Measurements from ENCODE around the gene ABCC5.

Gene ABCC5

DNA sequence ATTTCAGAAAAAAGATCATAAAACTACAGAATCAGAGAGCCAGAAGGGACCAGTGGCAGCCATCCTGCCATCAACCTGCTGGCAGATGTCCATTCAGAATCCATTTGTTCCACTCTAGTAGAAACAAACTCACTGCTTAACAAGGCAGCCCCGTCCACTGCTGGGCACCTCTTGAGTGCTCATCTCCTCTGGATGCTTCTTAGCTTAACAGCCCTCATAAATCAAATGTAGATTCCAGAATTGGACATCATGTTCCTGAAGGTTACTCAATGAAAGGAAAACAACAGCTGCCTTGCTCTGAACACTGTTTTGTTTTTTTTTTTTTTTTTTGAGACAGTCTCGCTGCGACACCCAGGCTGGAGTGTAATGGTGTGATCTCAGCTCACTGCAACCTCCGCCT, 37.3 kb downstream of the ABCC5 start:
- Histone ChIP-seq H3K27ac (ENCODE audit: insufficient read depth, low read depth, low read length, poor library complexity, severe bottlenecking) (no peak overlapping the region), H3K4me3 (ENCODE audit: insufficient read depth, low read depth, low read length) (no peak overlapping the region), H3K4me1 (ENCODE audit: control insufficient read depth, insufficient read depth, low read length) (no peaks in the 10 kb centered on the region), H3K27me3 (ENCODE audit: control insufficient read depth, insufficient read depth, low read length, poor library complexity, severe bottlenecking) (no peaks in the 10 kb centered on the region), H3K9me3 (ENCODE audit: control insufficient read depth, low read length) (no peaks in the 10 kb centered on the region), H3K36me3 (ENCODE audit: control insufficient read depth, insufficient read depth, low read length) (peaks cover 4% of the 10 kb centered on the region)
- WGBS, 2 experiments: 89 to 95% methylated on average over 4 of the region's 4 CpGs

DNA sequence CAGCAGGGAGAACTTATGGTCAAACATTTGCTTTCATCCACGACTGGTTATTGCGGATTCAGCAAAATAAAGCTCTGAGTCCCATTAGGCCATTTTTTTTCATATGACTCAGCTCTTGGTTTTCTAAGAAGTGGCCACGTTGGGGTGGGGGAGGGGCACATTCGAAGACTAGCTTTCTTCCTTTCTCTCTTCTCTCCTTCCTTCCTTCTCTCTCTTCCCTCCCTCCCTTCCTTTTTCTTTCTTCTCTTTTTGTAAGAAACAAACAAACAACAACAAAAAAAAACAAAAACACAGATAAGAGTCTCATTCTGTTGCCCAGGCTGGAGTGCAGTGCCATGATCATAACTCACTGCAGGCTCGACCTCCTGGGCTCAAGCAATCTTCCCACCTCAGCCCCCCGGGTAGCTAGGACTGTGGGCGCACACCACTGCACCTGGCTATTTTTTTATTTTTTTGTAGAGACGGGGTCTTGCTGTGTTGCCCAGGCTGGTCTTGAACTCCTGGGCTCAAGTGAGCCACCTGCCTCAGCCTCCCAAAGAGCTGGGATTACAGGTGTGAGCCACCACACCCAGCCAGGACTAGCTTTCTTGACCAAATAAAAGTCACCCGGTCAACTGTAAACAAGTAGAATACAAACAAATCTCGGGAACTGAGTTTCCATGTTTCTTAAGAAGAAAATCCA, 41.6 kb downstream of the ABCC5 start:
- 85 to 91% methylated on average over 10 of the region's 10 CpGs for WGBS, 2 experiments
- Histone ChIP-seq H3K9me3 (ENCODE audit: control insufficient read depth, low read length) (no peaks in the 10 kb centered on the region), H3K27ac (ENCODE audit: insufficient read depth, low read depth, low read length, poor library complexity, severe bottlenecking) (no peak overlapping the region), H3K4me1 (ENCODE audit: control insufficient read depth, insufficient read depth, low read length) (no peaks in the 10 kb centered on the region), H3K36me3 (ENCODE audit: control insufficient read depth, insufficient read depth, low read length) (peaks cover 4% of the 10 kb centered on the region), H3K4me3 (ENCODE audit: insufficient read depth, low read depth, low read length) (no peak overlapping the region), H3K27me3 (ENCODE audit: control insufficient read depth, insufficient read depth, low read length, poor library complexity, severe bottlenecking) (no peaks in the 10 kb centered on the region)

GRCh38 chr3:183968666-183969245, 48.9 kb downstream of the ABCC5 start:
- Histone ChIP-seq H3K4me1 (ENCODE audit: control insufficient read depth, insufficient read depth, low read length) (no peaks in the 10 kb centered on the region), H3K27ac (ENCODE audit: insufficient read depth, low read depth, low read length, poor library complexity, severe bottlenecking) (no peak overlapping the region), H3K36me3 (ENCODE audit: control insufficient read depth, insufficient read depth, low read length) (peaks cover 14% of the 10 kb centered on the region), H3K27me3 (ENCODE audit: control insufficient read depth, insufficient read depth, low read length, poor library complexity, severe bottlenecking) (no peaks in the 10 kb centered on the region), H3K4me3 (ENCODE audit: insufficient read depth, low read depth, low read length) (no peak overlapping the region), H3K9me3 (ENCODE audit: control insufficient read depth, low read length) (no peaks in the 10 kb centered on the region)
- 89 to 94% methylated on average over 4 of the region's 4 CpGs for WGBS, 2 experiments

DNA sequence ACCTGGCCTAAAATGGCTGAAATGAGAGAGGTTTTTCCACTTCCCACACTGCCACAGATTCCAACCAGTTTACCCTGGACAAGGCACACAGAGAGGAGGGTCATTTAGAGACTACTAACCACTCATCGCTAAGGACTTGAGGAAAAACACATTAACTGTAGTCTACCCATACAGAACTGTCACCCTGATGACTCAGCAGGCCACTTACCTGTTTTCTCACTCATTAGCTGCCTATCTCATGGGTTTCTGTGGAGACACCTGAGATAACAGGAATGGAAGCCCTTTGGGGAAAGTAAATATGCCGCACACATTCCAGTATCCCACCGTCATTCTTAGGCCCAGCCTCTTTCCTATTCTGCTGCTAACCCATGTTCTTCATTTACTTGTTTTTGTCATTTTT, 50.0 kb downstream of the ABCC5 start:
- no peak overlapping the region for H3K4me3 ChIP-seq (ENCODE audit: insufficient read depth, low read depth, low read length)
- H3K27ac ChIP-seq (ENCODE audit: insufficient read depth, low read depth, low read length, poor library complexity, severe bottlenecking): no peak overlapping the region
- peaks cover 14% of the 10 kb centered on the region for H3K36me3 ChIP-seq (ENCODE audit: control insufficient read depth, insufficient read depth, low read length)
- no peaks in the 10 kb centered on the region for H3K27me3 ChIP-seq (ENCODE audit: control insufficient read depth, insufficient read depth, low read length, poor library complexity, severe bottlenecking)
- H3K9me3 ChIP-seq (ENCODE audit: control insufficient read depth, low read length): no peaks in the 10 kb centered on the region
- no peaks in the 10 kb centered on the region for H3K4me1 ChIP-seq (ENCODE audit: control insufficient read depth, insufficient read depth, low read length)
- 86 to 93% methylated on average over 3 of the region's 3 CpGs for whole genome bisulfite sequencing, 2 experiments

GRCh38 chr3:183966361-183966791, 51.3 kb downstream of the ABCC5 start:
- H3K9me3 ChIP-seq (ENCODE audit: control insufficient read depth, low read length): no peaks in the 10 kb centered on the region
- H3K36me3 ChIP-seq (ENCODE audit: control insufficient read depth, insufficient read depth, low read length): peaks cover 12% of the 10 kb centered on the region
- no peak overlapping the region for H3K4me3 ChIP-seq (ENCODE audit: insufficient read depth, low read depth, low read length)
- WGBS, 2 experiments: 91 to 96% methylated on average over 4 of the region's 4 CpGs
- H3K27ac ChIP-seq (ENCODE audit: insufficient read depth, low read depth, low read length, poor library complexity, severe bottlenecking): no peak overlapping the region
- no peaks in the 10 kb centered on the region for H3K4me1 ChIP-seq (ENCODE audit: control insufficient read depth, insufficient read depth, low read length)
- no peaks in the 10 kb centered on the region for H3K27me3 ChIP-seq (ENCODE audit: control insufficient read depth, insufficient read depth, low read length, poor library complexity, severe bottlenecking)

- H3K27me3 ChIP-seq (ENCODE audit: control insufficient read depth, insufficient read depth, low read length, poor library complexity, severe bottlenecking): no peaks in the 10 kb centered on the region
- H3K4me1 ChIP-seq (ENCODE audit: control insufficient read depth, insufficient read depth, low read length): no peaks in the 10 kb centered on the region
- no peak overlapping the region for H3K4me3 ChIP-seq (ENCODE audit: insufficient read depth, low read depth, low read length)
- H3K27ac ChIP-seq (ENCODE audit: insufficient read depth, low read depth, low read length, poor library complexity, severe bottlenecking): no peak overlapping the region
- H3K9me3 ChIP-seq (ENCODE audit: control insufficient read depth, low read length): no peaks in the 10 kb centered on the region
- 89 to 96% methylated on average over 3 of the region's 3 CpGs for WGBS, 2 experiments
- H3K36me3 ChIP-seq (ENCODE audit: control insufficient read depth, insufficient read depth, low read length): peaks cover 5% of the 10 kb centered on the region
Observed at GRCh38 chr3:183962807-183963206, 54.9 kb downstream of the ABCC5 start.

DNA sequence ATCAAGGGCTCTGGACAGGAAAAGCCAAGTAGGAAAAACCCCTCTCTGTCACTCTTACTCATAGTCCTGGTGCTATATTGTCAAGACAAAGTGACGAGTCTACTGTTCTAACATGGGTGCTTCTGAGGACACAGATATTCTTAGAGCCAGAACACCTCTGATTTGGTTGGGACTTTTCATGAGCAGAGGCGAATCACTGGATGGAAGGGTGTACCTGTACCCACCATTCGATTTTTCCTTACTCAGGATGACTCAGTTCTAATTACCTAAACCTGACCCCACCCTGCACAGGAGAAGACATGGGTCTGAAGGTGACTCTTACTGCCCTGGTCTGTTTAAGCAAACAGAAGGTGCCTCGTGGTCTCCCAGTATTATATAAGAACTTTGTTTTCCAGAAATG, 58.5 kb downstream of the ABCC5 start:
- H3K4me1 ChIP-seq (ENCODE audit: control insufficient read depth, insufficient read depth, low read length): no peaks in the 10 kb centered on the region
- H3K36me3 ChIP-seq (ENCODE audit: control insufficient read depth, insufficient read depth, low read length): no peaks in the 10 kb centered on the region
- WGBS, 2 experiments: 94 to 95% methylated on average over 4 of the region's 4 CpGs
- no peak overlapping the region for H3K4me3 ChIP-seq (ENCODE audit: insufficient read depth, low read depth, low read length)
- H3K27ac ChIP-seq (ENCODE audit: insufficient read depth, low read depth, low read length, poor library complexity, severe bottlenecking): no peak overlapping the region
- no peaks in the 10 kb centered on the region for H3K27me3 ChIP-seq (ENCODE audit: control insufficient read depth, insufficient read depth, low read length, poor library complexity, severe bottlenecking)
- H3K9me3 ChIP-seq (ENCODE audit: control insufficient read depth, low read length): no peaks in the 10 kb centered on the region

GRCh38 chr3:183958775-183959174, 58.9 kb downstream of the ABCC5 start:
- Histone ChIP-seq H3K4me3 (ENCODE audit: insufficient read depth, low read depth, low read length) (no peak overlapping the region), H3K27ac (ENCODE audit: insufficient read depth, low read depth, low read length, poor library complexity, severe bottlenecking) (no peak overlapping the region), H3K4me1 (ENCODE audit: control insufficient read depth, insufficient read depth, low read length) (no peaks in the 10 kb centered on the region), H3K9me3 (ENCODE audit: control insufficient read depth, low read length) (no peaks in the 10 kb centered on the region), H3K27me3 (ENCODE audit: control insufficient read depth, insufficient read depth, low read length, poor library complexity, severe bottlenecking) (no peaks in the 10 kb centered on the region), H3K36me3 (ENCODE audit: control insufficient read depth, insufficient read depth, low read length) (no peaks in the 10 kb centered on the region)
- WGBS, 2 experiments: 89 to 91% methylated on average over 4 of the region's 4 CpGs

GRCh38 chr3:183958226-183958625, 59.5 kb downstream of the ABCC5 start:
- Histone ChIP-seq H3K27ac (ENCODE audit: insufficient read depth, low read depth, low read length, poor library complexity, severe bottlenecking) (no peak overlapping the region), H3K4me3 (ENCODE audit: insufficient read depth, low read depth, low read length) (no peak overlapping the region), H3K4me1 (ENCODE audit: control insufficient read depth, insufficient read depth, low read length) (no peaks in the 10 kb centered on the region), H3K27me3 (ENCODE audit: control insufficient read depth, insufficient read depth, low read length, poor library complexity, severe bottlenecking) (no peaks in the 10 kb centered on the region), H3K36me3 (ENCODE audit: control insufficient read depth, insufficient read depth, low read length) (no peaks in the 10 kb centered on the region), H3K9me3 (ENCODE audit: control insufficient read depth, low read length) (no peaks in the 10 kb centered on the region)
- 89 to 93% methylated on average over 3 of the region's 3 CpGs for WGBS, 2 experiments

GRCh38 chr3:183954875-183955274, 62.8 kb downstream of the ABCC5 start:
- H3K4me1 ChIP-seq (ENCODE audit: control insufficient read depth, insufficient read depth, low read length): no peaks in the 10 kb centered on the region
- H3K27ac ChIP-seq (ENCODE audit: insufficient read depth, low read depth, low read length, poor library complexity, severe bottlenecking): no peak overlapping the region
- H3K27me3 ChIP-seq (ENCODE audit: control insufficient read depth, insufficient read depth, low read length, poor library complexity, severe bottlenecking): no peaks in the 10 kb centered on the region
- no peak overlapping the region for H3K4me3 ChIP-seq (ENCODE audit: insufficient read depth, low read depth, low read length)
- H3K9me3 ChIP-seq (ENCODE audit: control insufficient read depth, low read length): no peaks in the 10 kb centered on the region
- 25 to 42% methylated on average over 4 of the region's 4 CpGs for WGBS, 2 experiments
- peaks cover 3% of the 10 kb centered on the region for H3K36me3 ChIP-seq (ENCODE audit: control insufficient read depth, insufficient read depth, low read length)
